K562 (cell line): ENCODE measurements around the gene ETV4. TPM values are rescaled to one million over a fixed set of nuclear protein-coding genes. Genes with fewer than 3 reads are reported as not detected.

ENCODE experiments used
- CBX3 ChIP-seq, 2 experiments: IDR thresholded peaks; 1 replicate in 1 of 2; 2 replicates in 1 of 2; pipeline ENCODE4 v1.6.1; 2012; ENCODE audit warnings: inconsistent platforms in 2 of 2, low read length in 2 of 2, borderline replicate concordance in 1 of 2, control low read depth in 1 of 2
- DACH1 ChIP-seq: fragments of 450-650 bp; IDR thresholded peaks from 2 replicates; pipeline ENCODE4 v1.6.1; 2018; ENCODE audit not compliant: partially characterized antibody
- E2F3 ChIP-seq: fragments of 250-450 bp; sonication (Bioruptor Pico); IDR thresholded peaks from 2 replicates; pipeline ENCODE4 v1.4.0; 2020; ENCODE audit warnings: mild to moderate bottlenecking
- GTF2A2 ChIP-seq: IDR thresholded peaks from 2 replicates; pipeline ENCODE4 v1.6.1; 2016; ENCODE audit warnings: mild to moderate bottlenecking, missing genetic modification characterization, missing compliant biosample characterization
- MCM2 ChIP-seq: fragments of 450-650 bp; IDR thresholded peaks from 2 replicates; pipeline ENCODE4 v1.6.1; 2017; ENCODE audit warnings: low read depth, mild to moderate bottlenecking
- MEIS2 ChIP-seq: fragments of 450-650 bp; IDR thresholded peaks from 2 replicates; pipeline ENCODE4 v1.6.1; 2014; ENCODE audit warnings: mild to moderate bottlenecking; ENCODE audit not compliant: partially characterized antibody
- MYBL2 ChIP-seq, 2 experiments: fragments of 450-650 bp in 1 of 2; sonication (generic) in 1 of 2; formaldehyde crosslinking in 1 of 2; IDR thresholded peaks; 2 replicates each; pipeline versions ENCODE4 v1.6.1 to v1.8.1; 2017 to 2022; ENCODE audit warnings: borderline replicate concordance in 1 of 2, inconsistent platforms in 1 of 2, low read depth in 1 of 2, mild to moderate bottlenecking in 1 of 2, missing genetic modification reagents in 1 of 2, moderate library complexity in 1 of 2
- PURB ChIP-seq: sonication (generic); formaldehyde crosslinking; IDR thresholded peaks from 2 replicates; pipeline ENCODE4 v1.9.0; 2021; ENCODE audit warnings: low read depth, mild to moderate bottlenecking, missing genetic modification reagents
- RB1 ChIP-seq: fragments of 450-650 bp; IDR thresholded peaks from 2 replicates; pipeline ENCODE4 v1.6.1; 2017; ENCODE audit warnings: low read depth, mild to moderate bottlenecking
- RBM15 ChIP-seq: fragments of 200-400 bp; formaldehyde crosslinking; IDR thresholded peaks from 2 replicates; pipeline ENCODE4 v1.6.1; 2018; ENCODE audit warnings: mild to moderate bottlenecking, low read length, moderate library complexity; ENCODE audit not compliant: insufficient read depth
- SAFB ChIP-seq: fragments of 200-400 bp; formaldehyde crosslinking; IDR thresholded peaks from 2 replicates; pipeline ENCODE4 v1.6.1; 2017; ENCODE audit warnings: low read depth, low read length, borderline replicate concordance
- SMARCA5 ChIP-seq: fragments of 450-650 bp; IDR thresholded peaks from 2 replicates; pipeline ENCODE4 v1.6.1; 2016
- TCFL5 ChIP-seq: fragments of 250-450 bp; sonication (Bioruptor Pico); conservative IDR thresholded peaks from 2 replicates; pipeline ENCODE4 v1.6.1; 2021; ENCODE audit warnings: mild to moderate bottlenecking, moderate library complexity, matching md5 sums
- ZKSCAN3 ChIP-seq: fragments of 250-450 bp; sonication (Bioruptor Pico); IDR thresholded peaks from 2 replicates; pipeline ENCODE4 v1.4.0; 2020
- ZNF197 ChIP-seq: fragments of 200-800 bp; sonication (Bioruptor generic); IDR thresholded peaks from 2 replicates; pipeline ENCODE4 v1.6.1; 2016; ENCODE audit warnings: low read depth, missing genetic modification characterization, missing compliant biosample characterization
- ZNF239 ChIP-seq: fragments of 250-450 bp; sonication (Bioruptor Pico); IDR thresholded peaks from 2 replicates; pipeline ENCODE4 v1.4.0; 2020; ENCODE audit warnings: mild to moderate bottlenecking
- ZNF408 ChIP-seq: fragments of 250-450 bp; sonication (Bioruptor Pico); IDR thresholded peaks from 2 replicates; pipeline ENCODE4 v1.4.0; 2020; ENCODE audit warnings: low read depth, mild to moderate bottlenecking, moderate library complexity
- ZNF764 ChIP-seq: fragments of 250-450 bp; sonication (Bioruptor Pico); IDR thresholded peaks from 2 replicates; pipeline ENCODE4 v1.4.0; 2020; ENCODE audit warnings: low read depth, mild to moderate bottlenecking, moderate library complexity
- polyA plus RNA-seq, 8 experiments: library from polyadenylated mRNA; depleted of rRNA in 4 of 8; stranded (reverse) in 5 of 8; unstranded in 3 of 8; fragments of >200 nt; fragmentation: Nextera tagmentation in 2 of 8; fragmentation: Illumina TruSeq in 1 of 8; extraction: Ambion mirVana in 2 of 8; extraction: Trizol in 1 of 8; gene quantifications; 2 replicates each; pipeline versions ENCODE4 v1.2.1 to v1.2.3, GENCODE V29; 2011 to 2014; ENCODE audit warnings: inconsistent platforms in 1 of 8, missing spikeins in 1 of 8
- total RNA-seq, 7 experiments: library from RNA; depleted of rRNA in 6 of 7; stranded (reverse); fragments of >200 nt in 6 of 7; fragmentation: Illumina TruSeq in 2 of 7; extraction: Trizol in 2 of 7; gene quantifications; 2 replicates each; pipeline versions ENCODE4 v1.2.1 to v1.2.3, GENCODE V29; 2011 to 2021; ENCODE audit warnings: low replicate concordance in 1 of 7
- TF ChIP-seq, protein P1 (sequence below): fragments of 250-450 bp; sonication (Bioruptor Pico); IDR thresholded peaks from 2 replicates; pipeline ENCODE4 v1.6.1; 2021; ENCODE audit warnings: mild to moderate bottlenecking
- TF ChIP-seq, protein P2 (sequence below): fragments of 450-650 bp; IDR thresholded peaks from 2 replicates; pipeline ENCODE4 v1.6.1; 2017; ENCODE audit warnings: mild to moderate bottlenecking, moderate library complexity
- TF ChIP-seq, protein P3 (sequence below): fragments of 250-450 bp; sonication (Bioruptor Pico); IDR thresholded peaks from 2 replicates; pipeline ENCODE4 v1.5.0; 2021; ENCODE audit warnings: mild to moderate bottlenecking, moderate library complexity
- TF ChIP-seq, protein P4 (sequence below): fragments of 450-650 bp; IDR thresholded peaks from 2 replicates; pipeline ENCODE4 v1.6.1; 2016

ETV4 gene
- total and polyA plus RNA-seq, 9 of the 15 experiments (the other 6 are each of a cell fraction or from before 2014, with no cell fraction given) = 5.5 to 66.3 (median 28.2) TPM

DNA sequence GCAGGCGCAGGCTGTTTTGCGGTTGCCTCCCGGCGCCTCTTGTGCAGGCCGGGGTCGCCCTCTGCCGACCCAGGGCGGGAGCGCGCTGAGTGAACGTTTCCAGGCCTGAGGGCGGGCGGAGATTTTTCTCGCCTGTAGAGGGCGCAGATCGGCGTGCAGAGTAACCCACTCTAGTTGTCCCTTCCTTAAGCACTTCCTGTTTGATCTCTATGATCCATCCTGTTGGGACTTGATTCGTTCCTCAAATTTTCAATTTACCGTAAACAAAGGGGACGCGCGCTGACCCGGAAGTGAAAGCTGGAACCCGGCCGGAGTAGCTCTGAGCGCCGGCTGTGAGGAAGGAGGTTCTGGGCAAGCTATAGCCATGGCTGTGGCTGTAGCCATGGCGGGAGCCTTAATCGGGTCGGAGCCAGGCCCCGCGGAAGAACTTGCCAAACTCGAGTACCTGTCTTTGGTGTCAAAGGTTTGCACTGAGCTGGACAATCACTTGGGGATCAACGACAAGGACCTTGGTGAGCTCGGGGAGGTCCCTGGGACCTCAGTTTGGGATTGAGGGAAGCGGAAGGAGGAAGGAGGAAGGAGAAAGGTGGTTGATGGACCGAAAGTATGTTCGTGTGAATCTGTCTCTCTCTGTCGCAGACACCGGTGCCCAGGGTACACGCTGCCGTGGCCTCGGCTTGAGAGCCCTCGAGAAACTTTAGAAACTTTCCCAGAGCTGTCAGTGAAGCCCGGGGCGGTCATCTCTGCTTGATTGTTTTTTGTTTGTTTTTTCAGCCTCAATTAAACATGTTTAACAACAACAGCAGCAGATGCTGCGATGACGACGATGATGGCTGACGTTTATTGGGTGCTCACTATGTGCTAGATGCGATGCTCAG is 62.2 kb downstream of the ETV4 start, which contains the start of gene DHX8 (continued):
- TF ChIP-seq, protein P1, sequence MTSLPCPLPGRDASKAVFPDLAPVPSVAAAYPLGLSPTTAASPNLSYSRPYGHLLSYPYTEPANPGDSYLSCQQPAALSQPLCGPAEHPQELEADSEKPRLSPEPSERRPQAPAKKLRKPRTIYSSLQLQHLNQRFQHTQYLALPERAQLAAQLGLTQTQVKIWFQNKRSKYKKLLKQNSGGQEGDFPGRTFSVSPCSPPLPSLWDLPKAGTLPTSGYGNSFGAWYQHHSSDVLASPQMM (CRISPR knock-in tag) = no peak
- peak; percentile 56 for TF ChIP-seq MEIS2
- no peak for TF ChIP-seq DACH1
- TF ChIP-seq, protein P2, sequence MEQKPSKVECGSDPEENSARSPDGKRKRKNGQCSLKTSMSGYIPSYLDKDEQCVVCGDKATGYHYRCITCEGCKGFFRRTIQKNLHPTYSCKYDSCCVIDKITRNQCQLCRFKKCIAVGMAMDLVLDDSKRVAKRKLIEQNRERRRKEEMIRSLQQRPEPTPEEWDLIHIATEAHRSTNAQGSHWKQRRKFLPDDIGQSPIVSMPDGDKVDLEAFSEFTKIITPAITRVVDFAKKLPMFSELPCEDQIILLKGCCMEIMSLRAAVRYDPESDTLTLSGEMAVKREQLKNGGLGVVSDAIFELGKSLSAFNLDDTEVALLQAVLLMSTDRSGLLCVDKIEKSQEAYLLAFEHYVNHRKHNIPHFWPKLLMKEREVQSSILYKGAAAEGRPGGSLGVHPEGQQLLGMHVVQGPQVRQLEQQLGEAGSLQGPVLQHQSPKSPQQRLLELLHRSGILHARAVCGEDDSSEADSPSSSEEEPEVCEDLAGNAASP = no peak
- TF ChIP-seq ZKSCAN3 (CRISPR knock-in tag) = no peak
- no peak for TF ChIP-seq GTF2A2 (tag)
- TF ChIP-seq MCM2 = no peak
- TF ChIP-seq RBM15 = no peak
- TF ChIP-seq, protein P3, sequence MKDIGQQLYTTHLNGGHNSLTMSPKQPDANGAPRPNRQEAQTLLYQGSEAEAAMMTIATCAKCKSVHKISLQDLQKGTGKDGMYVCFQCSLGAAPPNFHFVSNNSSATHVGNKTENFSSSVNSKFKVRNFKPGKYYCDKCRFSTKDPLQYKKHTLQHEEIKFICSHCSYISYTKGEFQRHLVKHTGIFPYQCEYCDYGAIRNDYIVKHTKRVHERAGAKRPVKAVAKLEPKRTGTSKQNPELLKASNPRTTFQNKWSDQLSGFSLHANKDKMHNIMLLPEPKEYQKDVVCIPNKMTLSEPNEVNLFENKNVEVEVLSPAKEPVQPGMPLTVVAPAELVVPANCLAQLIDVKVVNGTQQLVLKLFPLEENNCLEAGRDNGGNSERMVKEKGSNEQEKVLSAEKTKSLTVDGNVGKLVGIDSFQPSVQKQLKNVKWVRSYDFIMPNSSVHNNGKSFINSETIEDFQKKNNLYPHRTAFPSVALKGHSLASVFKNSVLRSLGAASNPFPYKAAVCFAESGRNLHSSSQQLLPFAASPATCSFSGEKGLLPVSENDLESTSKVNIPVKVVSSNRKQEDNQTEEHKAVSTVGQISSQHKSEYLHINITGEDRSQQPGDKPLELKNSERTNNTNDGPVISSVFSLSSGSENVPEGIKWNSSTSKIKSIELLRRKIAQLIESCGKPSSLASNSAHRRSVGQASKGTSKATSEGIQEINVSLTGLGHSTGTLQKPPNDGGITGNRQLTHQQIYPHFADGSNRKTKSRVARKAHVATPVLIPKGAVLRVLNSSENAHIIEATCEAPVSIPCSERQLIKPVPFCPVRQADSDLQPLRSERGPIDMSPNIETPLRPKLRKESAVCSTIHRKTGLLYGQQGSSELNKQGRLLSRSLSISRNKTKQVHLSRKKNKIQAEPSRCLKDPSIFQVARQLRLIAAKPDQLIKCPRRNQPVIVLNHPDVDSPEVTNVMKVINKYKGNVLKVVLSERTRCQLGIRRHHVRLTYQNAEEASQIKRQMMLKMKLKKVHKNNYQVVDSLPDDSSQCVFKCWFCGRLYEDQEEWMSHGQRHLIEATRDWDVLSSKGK (CRISPR knock-in tag) = no peak
- peak; percentile 36; the same call in 1 of the 2 replicates for TF ChIP-seq ZNF239 (CRISPR knock-in tag)
- no peak for TF ChIP-seq ZNF408 (CRISPR knock-in tag)
- TF ChIP-seq TCFL5 (CRISPR knock-in tag) = no peak
- no peak for TF ChIP-seq SMARCA5
- peak; percentile 94 for TF ChIP-seq RB1
- no peak for TF ChIP-seq ZNF764 (CRISPR knock-in tag)
- TF ChIP-seq CBX3 (IDR thresholded peaks at IDR 0.05; ENCODE audit: borderline replicate concordance in 1 of 2, low read length in 2 of 2) = peak in 1 of 2 experiments; percentile 90; a peak in 2 of 3 replicates
- TF ChIP-seq ZNF197 (CRISPR knock-in tag) = peak; percentile 57; the same call in 1 of the 2 replicates
- TF ChIP-seq E2F3 = no peak
- TF ChIP-seq MYBL2 (IDR thresholded peaks at IDR 0.05; ENCODE audit: low read depth) = peak; percentile 84
- TF ChIP-seq MYBL2 (CRISPR knock-in tag; IDR thresholded peaks at IDR 0.05; ENCODE audit: borderline replicate concordance) = no peak
- TF ChIP-seq PURB (CRISPR knock-in tag) = no peak
- no peak for TF ChIP-seq SAFB
- TF ChIP-seq, protein P4, sequence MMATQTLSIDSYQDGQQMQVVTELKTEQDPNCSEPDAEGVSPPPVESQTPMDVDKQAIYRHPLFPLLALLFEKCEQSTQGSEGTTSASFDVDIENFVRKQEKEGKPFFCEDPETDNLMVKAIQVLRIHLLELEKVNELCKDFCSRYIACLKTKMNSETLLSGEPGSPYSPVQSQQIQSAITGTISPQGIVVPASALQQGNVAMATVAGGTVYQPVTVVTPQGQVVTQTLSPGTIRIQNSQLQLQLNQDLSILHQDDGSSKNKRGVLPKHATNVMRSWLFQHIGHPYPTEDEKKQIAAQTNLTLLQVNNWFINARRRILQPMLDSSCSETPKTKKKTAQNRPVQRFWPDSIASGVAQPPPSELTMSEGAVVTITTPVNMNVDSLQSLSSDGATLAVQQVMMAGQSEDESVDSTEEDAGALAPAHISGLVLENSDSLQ = peak; percentile 60
